ENCODE measurements around the gene MVK. TPM values are rescaled to one million over a fixed set of nuclear protein-coding genes. Genes with fewer than 3 reads are reported as not detected.

MVK gene
- total RNA-seq, 1 donor from 2014 or later: 28.1 TPM

DNA sequence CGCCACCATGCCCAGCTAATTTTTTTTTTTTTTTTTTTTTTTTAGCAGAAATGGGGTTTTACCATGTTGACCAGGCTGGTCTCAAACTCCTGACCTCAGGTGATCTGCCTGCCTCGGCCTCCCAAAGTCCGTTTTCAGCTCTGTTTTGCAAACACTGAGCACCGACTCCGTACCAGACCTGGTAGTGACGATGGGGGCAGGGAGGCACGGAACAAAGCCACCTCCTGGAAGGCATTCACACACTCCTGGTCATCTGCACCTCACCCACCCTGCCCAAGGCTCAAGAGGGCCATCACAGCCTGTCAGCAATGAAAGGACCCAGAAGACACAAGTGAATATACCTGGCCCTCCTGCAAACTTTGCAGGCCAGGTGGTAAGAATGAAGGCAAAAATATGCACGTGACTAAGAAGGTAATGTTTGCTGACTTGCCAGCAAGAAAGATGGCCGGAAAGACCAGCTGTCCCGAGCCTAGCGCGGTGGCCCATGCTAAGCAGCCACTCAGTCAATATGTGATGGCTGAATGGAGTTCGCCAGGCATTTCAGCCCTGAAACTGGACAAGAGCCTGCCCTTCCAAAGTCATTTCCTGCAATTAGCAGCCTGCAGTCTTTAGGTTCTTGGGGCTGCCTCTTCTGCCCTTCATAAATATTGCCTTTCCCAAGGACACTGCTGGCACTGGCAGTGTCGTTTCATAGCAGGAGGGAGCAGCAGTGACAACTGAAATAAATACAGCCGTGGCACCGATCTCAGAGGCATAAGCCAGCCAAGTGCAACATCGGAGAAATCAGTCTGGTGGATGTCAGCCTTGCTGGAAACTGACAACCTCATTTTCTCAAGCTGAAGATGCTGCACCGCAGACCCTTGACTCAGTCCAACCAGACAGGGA lies 17.9 kb upstream of the MVK start:
- no peak overlapping the region for H3K27ac Mint-ChIP-seq
- H3K27me3 Mint-ChIP-seq: peaks cover 7% of the 10 kb centered on the region
- H3K4me3 Mint-ChIP-seq: no peak overlapping the region

DNA sequence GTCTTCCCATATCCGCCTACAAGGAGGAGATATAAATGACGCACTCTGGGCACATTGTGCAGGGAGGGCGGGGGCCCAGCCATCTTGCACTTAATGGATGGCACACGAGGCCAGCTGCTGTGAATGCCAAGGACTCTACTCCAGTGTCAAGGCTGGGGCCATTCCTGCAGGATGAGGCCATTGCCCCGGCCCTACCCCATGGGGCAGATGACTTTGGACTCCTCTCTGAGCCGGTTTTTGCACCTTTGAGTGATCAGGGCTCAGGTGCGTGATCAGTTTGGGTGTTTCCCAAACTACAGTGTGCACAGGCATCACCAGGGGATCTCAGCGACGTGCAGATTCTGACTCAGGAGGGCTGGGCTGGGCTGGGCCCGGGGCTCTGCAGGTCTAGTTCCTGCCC lies 16.4 kb upstream of the MVK start:
- peaks cover 7% of the 10 kb centered on the region for H3K27me3 Mint-ChIP-seq
- TF ChIP-seq CTCF (conservative IDR thresholded peaks at IDR 0.05): no peak
- H3K27ac Mint-ChIP-seq: no peak overlapping the region
- H3K4me1 Mint-ChIP-seq (ENCODE audit: unreplicated experiment): peaks cover 15% of the 10 kb centered on the region
- H3K4me3 Mint-ChIP-seq: no peak overlapping the region
- DNase-seq (ENCODE audit: extremely low spot score, unreplicated experiment): no peak
- H3K36me3 Mint-ChIP-seq: no peaks in the 10 kb centered on the region
- H3K9me3 Mint-ChIP-seq: no peaks in the 10 kb centered on the region

More for the DNA sequence above, 17.9 kb upstream of the MVK start:
- no peak for DNase-seq (ENCODE audit: extremely low spot score, unreplicated experiment)
- H3K9me3 Mint-ChIP-seq: no peaks in the 10 kb centered on the region
- TF ChIP-seq CTCF (conservative IDR thresholded peaks at IDR 0.05): no peak
- H3K36me3 Mint-ChIP-seq: no peaks in the 10 kb centered on the region
- peaks cover 15% of the 10 kb centered on the region for H3K4me1 Mint-ChIP-seq (ENCODE audit: unreplicated experiment)

DNA sequence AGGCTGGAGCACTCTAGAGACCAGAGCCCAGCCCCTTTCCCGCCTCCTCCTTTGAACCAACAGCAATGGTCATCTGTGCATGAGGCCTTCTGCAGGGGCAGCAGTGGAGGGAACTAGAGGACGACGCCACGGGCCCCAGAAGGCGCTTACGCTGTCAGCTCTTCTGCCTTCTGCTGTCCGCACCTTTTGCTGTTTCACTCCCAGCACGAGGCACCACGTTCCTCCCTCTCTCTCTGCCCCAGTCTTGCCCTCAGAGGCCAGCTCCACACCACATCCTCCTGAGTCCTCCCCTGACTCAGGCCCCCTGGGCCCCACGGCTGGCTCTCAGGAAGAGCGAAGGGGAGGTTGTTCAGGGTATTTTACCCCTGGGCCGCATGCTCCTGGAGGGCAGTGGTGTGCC lies 15.8 kb upstream of the MVK start:
- DNase-seq (ENCODE audit: extremely low spot score, unreplicated experiment): no peak

DNA sequence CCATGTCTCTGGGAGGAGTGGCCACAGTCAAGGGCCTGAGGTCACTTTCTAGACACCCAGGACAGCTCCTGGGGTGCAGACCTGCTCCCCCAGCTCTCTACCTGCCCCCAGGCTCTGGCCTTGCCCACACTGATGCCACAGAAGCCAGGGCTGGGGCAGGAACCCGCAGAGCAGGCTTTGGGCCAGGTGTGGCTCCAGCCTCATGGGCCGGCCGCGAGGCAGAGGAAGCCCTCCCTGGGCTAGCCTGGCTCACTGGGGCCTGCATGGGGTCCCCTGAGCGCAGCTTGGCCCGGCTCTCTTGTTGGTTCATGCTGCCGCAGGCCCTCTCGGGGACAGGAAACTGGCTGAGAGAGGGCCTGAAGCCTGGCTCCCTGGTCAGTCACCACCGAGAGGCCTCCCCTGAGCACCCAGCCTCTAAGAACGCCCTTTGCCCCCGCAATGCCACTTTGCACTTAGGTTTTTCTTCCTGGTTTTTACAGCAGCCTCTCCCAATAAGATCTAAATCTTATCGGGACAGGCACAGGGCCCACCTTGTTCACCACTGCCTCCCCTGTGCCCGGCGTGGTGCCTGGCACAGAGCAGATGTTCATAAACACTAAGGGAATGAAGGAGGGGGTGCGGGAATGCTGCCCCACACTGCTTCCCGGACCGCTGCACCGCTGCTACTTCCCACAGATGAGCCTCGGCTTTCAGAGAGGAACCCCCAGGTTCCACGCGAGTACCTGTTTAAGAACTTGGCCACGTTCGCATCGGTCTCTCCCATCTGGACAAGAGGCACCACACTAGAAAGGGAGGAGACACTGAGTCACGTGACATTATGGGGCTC lies 15.0 kb upstream of the MVK start:
- H3K27ac Mint-ChIP-seq: no peak overlapping the region
- H3K4me3 Mint-ChIP-seq: no peak overlapping the region
- TF ChIP-seq CTCF (conservative IDR thresholded peaks at IDR 0.05): no peak
- no peaks in the 10 kb centered on the region for H3K9me3 Mint-ChIP-seq
- H3K27me3 Mint-ChIP-seq: peaks cover 3% of the 10 kb centered on the region
- DNase-seq (ENCODE audit: extremely low spot score, unreplicated experiment): no peak
- peaks cover 15% of the 10 kb centered on the region for H3K4me1 Mint-ChIP-seq (ENCODE audit: unreplicated experiment)
- no peaks in the 10 kb centered on the region for H3K36me3 Mint-ChIP-seq

More for the DNA sequence above, 15.8 kb upstream of the MVK start:
- no peak for TF ChIP-seq CTCF (conservative IDR thresholded peaks at IDR 0.05)
- Mint-ChIP-seq H3K9me3 (no peaks in the 10 kb centered on the region), H3K36me3 (no peaks in the 10 kb centered on the region), H3K27ac (no peak overlapping the region), H3K4me3 (no peak overlapping the region), H3K4me1 (ENCODE audit: unreplicated experiment) (peaks cover 15% of the 10 kb centered on the region), H3K27me3 (peaks cover 7% of the 10 kb centered on the region)

GRCh38 chr12:109559200-109559505 lies 14.4 kb upstream of the MVK start:
- no peak for DNase-seq (ENCODE audit: extremely low spot score, unreplicated experiment)
- H3K4me1 Mint-ChIP-seq (ENCODE audit: unreplicated experiment): peaks cover 15% of the 10 kb centered on the region
- H3K4me3 Mint-ChIP-seq: no peak overlapping the region
- no peaks in the 10 kb centered on the region for H3K9me3 Mint-ChIP-seq
- no peaks in the 10 kb centered on the region for H3K27me3 Mint-ChIP-seq
- no peak overlapping the region for H3K27ac Mint-ChIP-seq
- no peaks in the 10 kb centered on the region for H3K36me3 Mint-ChIP-seq
- TF ChIP-seq CTCF (conservative IDR thresholded peaks at IDR 0.05): no peak

Measured in type B pancreatic cell (in vitro differentiated cells).